HG03354 (cell line): ENCODE measurements around the gene TRAPPC14.

Experiments used
- ATAC-seq: cut with Tn5 transposase; IDR thresholded peaks from one replicate; pipeline ENCODE4 v1.9.1; 2021; ENCODE audit warnings: mild to moderate bottlenecking; ENCODE audit not compliant: unreplicated experiment, poor library complexity, severe bottlenecking

The TRAPPC14 gene

GRCh38 chr7:100127866-100128636, 30.5 kb downstream of the TRAPPC14 start:
- no peak for ATAC-seq

- ATAC-seq: peak; percentile 74
Observed at GRCh38 chr7:100126931-100127865, 31.3 kb downstream of the TRAPPC14 start, which contains the start of gene MBLAC1. Gene MBLAC1, plus strand, starts transcription at chr7:100126967. Its CDS starts 429 bp downstream, at chr7:100127396.

- no peak for ATAC-seq
Observed at GRCh38 chr7:100126239-100126930, 32.1 kb downstream of the TRAPPC14 start.

- ATAC-seq: no peak
Observed at GRCh38 chr7:100124301-100125230, 34.0 kb downstream of the TRAPPC14 start.

- ATAC-seq: no peak
Observed at GRCh38 chr7:100122568-100122967, 36.0 kb downstream of the TRAPPC14 start.

GRCh38 chr7:100122067-100122466, 36.5 kb downstream of the TRAPPC14 start:
- ATAC-seq: no peak

GRCh38 chr7:100120733-100121036, 37.8 kb downstream of the TRAPPC14 start:
- no peak for ATAC-seq

GRCh38 chr7:100119970-100120732, 38.4 kb downstream of the TRAPPC14 start:
- ATAC-seq: peak; percentile 41

GRCh38 chr7:100119072-100119969, 39.2 kb downstream of the TRAPPC14 start, which contains the start of the genes CNPY4 and TAF6:
Gene CNPY4, plus strand, starts transcription at chr7:100119634. Its CDS starts 111 bp downstream, at chr7:100119745.
Gene TAF6, minus strand, starts transcription at chr7:100119358. Its CDS starts 5,149 bp downstream, at chr7:100114209.
- ATAC-seq: peak; percentile 73

- no peak for ATAC-seq
Observed at GRCh38 chr7:100118388-100119071, 40.0 kb downstream of the TRAPPC14 start.

GRCh38 chr7:100115026-100115425, 43.5 kb downstream of the TRAPPC14 start:
- no peak for ATAC-seq

GRCh38 chr7:100111914-100112313, 46.6 kb downstream of the TRAPPC14 start:
- no peak for ATAC-seq

GRCh38 chr7:100111156-100111555, 47.4 kb downstream of the TRAPPC14 start:
- ATAC-seq: no peak

GRCh38 chr7:100109521-100110163, 48.9 kb downstream of the TRAPPC14 start:
- ATAC-seq: no peak

GRCh38 chr7:100107890-100108289, 50.6 kb downstream of the TRAPPC14 start:
- ATAC-seq: no peak

GRCh38 chr7:100107125-100107737, 51.3 kb downstream of the TRAPPC14 start:
- no peak for ATAC-seq
